Stimulated activated CD8-positive, alpha-beta memory T cell treated with anti-CD3 and anti-CD28 coated beads, Interleukin-7, amount 100 ng/mL, for 24 hours (primary cell): ENCODE data around the gene FAM53B.
"Not testable (repeated sequence)": the region's sequence is repeated elsewhere in the genome, so short reads cannot be mapped to it uniquely, and the experiment has no call there.

Experiments used
- DNase-seq: peaks from one replicate; pipeline ENCODE4 v3.0.0-alpha.2; 2020; ENCODE audit warnings: low read depth

Gene FAM53B

GRCh38 chr10:124744102-124745050, at the start of gene FAM53B:
Gene FAM53B (minus strand): TSS chr10:124744378. CDS start chr10:124706713, 37,665 bp downstream.
- DNase-seq, result peak; percentile 51

- DNase-seq, result no peak
These were observed 48.8 kb upstream of the FAM53B start for GRCh38 chr10:124792998-124793352.

GRCh38 chr10:124791547-124792348, 47.6 kb upstream of the FAM53B start, which contains the start of gene EEF1AKMT2:
Gene EEF1AKMT2 (minus strand): TSS chr10:124791887. CDS start chr10:124791833, 54 bp downstream.
- peak; percentile 49 for DNase-seq

GRCh38 chr10:124782900-124783299, 38.7 kb upstream of the FAM53B start:
- not testable (repeated sequence) for DNase-seq

- no peak for DNase-seq
These were observed 24.6 kb upstream of the FAM53B start for GRCh38 chr10:124768791-124769190.

- no peak for DNase-seq
These were observed 21.1 kb upstream of the FAM53B start for GRCh38 chr10:124765256-124765655.

- DNase-seq, result no peak
These were observed 19.1 kb upstream of the FAM53B start for GRCh38 chr10:124763267-124763666.

- no peak for DNase-seq
These were observed 18.1 kb upstream of the FAM53B start for GRCh38 chr10:124762281-124762680.

GRCh38 chr10:124756156-124756903, 12.2 kb upstream of the FAM53B start:
- DNase-seq, result no peak

- DNase-seq, result no peak
These were observed 11.4 kb upstream of the FAM53B start for GRCh38 chr10:124755581-124755980.

- no peak for DNase-seq
These were observed 10.0 kb upstream of the FAM53B start for GRCh38 chr10:124754227-124754626.

GRCh38 chr10:124748953-124749645, 4.9 kb upstream of the FAM53B start:
- no peak for DNase-seq

- DNase-seq, result no peak
These were observed 4.0 kb upstream of the FAM53B start for GRCh38 chr10:124748166-124748565.

- no peak for DNase-seq
These were observed 3.6 kb upstream of the FAM53B start for GRCh38 chr10:124747745-124748144.

- DNase-seq, result no peak
These were observed 2.8 kb upstream of the FAM53B start for GRCh38 chr10:124746992-124747391.

GRCh38 chr10:124746447-124746846, 2.3 kb upstream of the FAM53B start:
- DNase-seq, result not testable (repeated sequence)

- no peak for DNase-seq
These were observed 1.5 kb upstream of the FAM53B start for GRCh38 chr10:124745673-124746072.

- no peak for DNase-seq
These were observed 1.1 kb upstream of the FAM53B start for GRCh38 chr10:124745252-124745651.

GRCh38 chr10:124743191-124744101, 732 bp downstream of the FAM53B start:
- no peak for DNase-seq
